ENCODE measurements around the gene CHST15.

Gene CHST15

GRCh38 chr10:124068929-124069328, 24.5 kb downstream of the CHST15 start:
- TF ChIP-seq, protein P1, sequence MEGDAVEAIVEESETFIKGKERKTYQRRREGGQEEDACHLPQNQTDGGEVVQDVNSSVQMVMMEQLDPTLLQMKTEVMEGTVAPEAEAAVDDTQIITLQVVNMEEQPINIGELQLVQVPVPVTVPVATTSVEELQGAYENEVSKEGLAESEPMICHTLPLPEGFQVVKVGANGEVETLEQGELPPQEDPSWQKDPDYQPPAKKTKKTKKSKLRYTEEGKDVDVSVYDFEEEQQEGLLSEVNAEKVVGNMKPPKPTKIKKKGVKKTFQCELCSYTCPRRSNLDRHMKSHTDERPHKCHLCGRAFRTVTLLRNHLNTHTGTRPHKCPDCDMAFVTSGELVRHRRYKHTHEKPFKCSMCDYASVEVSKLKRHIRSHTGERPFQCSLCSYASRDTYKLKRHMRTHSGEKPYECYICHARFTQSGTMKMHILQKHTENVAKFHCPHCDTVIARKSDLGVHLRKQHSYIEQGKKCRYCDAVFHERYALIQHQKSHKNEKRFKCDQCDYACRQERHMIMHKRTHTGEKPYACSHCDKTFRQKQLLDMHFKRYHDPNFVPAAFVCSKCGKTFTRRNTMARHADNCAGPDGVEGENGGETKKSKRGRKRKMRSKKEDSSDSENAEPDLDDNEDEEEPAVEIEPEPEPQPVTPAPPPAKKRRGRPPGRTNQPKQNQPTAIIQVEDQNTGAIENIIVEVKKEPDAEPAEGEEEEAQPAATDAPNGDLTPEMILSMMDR (IDR thresholded peaks at IDR 0.05): no peak

DNA sequence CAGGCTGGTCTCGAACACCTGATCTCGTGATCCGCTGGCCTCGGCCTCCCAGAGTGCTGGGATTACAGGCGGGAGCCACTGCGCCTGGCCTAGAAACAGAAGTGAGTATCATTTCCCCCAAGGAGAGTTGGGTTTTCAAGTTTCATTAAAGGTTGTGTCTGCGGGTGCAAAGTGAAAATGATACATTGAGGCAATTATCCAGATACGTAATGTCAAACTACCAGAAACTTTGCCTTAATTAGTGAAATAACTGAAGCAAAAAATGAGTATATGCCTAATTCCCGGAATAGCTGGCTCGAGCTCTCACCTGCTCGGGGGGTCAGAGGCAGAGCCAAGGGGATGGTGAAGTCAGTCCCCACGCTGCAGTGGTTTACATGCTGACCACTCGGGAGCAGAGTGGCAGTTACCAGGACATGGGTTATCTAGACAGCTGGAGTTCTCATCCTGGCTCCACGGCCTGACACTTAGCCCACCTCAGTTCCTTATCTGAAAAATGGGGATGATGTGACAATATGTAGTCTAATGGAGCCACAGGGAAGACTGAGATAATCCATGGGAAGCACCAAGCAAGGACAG, 25.5 kb downstream of the CHST15 start:
- TF ChIP-seq, protein P1 (IDR thresholded peaks at IDR 0.05): no peak

DNA sequence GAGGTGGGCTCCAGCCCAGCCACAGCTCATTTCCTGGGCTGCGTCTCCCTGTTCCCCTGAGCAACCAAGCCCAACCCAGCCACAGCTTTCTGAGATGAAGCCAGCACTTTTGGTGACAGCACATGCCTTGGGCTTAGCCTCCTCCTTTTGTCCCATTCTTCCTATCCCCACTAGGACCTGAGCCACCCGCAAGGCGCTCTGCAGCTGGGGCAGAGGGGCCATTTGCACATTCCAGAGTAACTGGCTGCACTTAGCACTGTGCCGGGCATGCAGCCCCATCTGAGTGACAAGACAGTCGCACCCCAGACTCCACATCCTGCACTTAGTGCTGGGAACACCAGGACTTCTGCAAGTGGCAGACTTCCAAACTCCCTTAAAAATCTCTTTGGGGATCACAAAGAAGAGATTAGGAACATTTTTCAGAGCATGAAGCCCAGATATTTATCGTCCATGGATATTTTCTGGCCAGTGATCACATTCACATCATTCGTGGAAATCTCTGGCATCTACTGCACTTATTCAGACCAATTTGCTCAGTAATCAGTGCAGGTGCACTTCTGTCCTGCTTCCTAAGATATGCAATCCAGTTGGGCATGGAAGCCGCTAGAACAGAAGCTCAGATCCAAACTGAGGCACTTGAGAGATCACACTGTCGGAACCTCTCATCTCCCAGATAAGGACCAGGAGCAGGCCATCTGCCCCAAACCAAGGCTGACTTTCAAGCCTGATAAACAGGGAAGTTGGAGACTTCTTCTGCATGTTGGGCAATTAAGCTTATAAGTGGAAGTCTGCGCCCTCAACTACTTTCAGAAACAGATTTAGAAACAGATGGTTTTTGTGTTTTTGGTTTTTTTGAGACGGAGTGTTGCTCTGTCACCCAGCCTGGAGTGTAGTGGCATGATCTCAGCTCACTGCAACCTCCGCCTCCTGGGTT, 26.4 kb downstream of the CHST15 start:
- TF ChIP-seq, protein P1 (IDR thresholded peaks at IDR 0.05): no peak

DNA sequence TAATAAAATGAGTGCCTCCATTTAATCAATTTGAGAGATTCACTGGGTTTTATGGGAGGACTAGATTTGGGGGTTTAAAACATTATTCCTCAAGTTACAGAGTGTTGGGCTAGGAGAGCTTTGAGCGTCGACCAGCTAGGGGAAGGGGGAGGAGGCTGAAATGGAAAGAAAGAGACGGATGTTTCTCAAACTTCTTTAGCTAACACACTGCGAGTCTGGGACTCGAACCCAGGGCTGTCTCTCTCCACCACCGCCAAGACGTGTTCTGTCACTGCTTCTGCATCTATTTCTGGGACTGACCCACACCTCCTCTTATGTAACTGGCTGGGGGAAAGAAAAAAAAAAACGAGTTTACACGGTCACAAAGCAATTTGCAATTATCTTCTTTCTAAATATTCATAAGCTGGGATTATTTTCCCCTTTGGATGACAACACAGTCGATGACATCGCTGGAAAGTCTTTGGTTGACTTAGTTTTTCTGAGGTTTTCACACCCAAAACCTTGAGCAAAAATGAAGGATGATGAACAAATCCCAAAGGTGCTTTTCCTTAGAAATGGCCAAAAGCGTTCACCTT, 27.2 kb downstream of the CHST15 start:
- TF ChIP-seq, protein P1 (IDR thresholded peaks at IDR 0.05): no peak

- TF ChIP-seq, protein P1 (IDR thresholded peaks at IDR 0.05): no peak
These were observed 27.8 kb downstream of the CHST15 start for GRCh38 chr10:124065382-124066125.

DNA sequence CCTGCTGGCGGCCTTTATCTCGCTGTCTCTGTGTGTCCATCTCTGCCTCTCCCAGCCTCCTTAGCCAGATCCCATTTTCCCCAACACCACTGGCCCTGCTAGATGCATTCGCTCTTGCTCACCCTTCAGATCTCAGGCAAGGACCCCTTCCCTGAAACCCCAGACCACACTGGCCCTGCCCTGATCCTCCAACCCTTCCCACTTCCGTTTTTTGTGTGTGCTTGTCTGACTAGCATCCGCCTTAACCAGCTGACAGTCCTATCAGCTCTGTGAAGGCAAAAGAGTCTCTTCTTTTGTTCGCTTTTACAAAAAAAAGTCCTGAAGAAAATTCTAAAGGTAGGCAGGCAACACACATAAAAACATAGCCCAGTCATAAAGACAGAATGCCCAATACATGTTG, 28.7 kb downstream of the CHST15 start:
- TF ChIP-seq, protein P1 (IDR thresholded peaks at IDR 0.05): no peak
